OCI-LY7 (cell line): ENCODE data around the gene SV2B. TPM values are rescaled to one million over a fixed set of nuclear protein-coding genes. Genes with fewer than 3 reads are reported as not detected.

Experiments used
- BruUV-seq: library from RNA; stranded (reverse); fragments of 400-500 nt; replicated peaks from 2 replicates; lab custom pipeline; 2021; lab: Mats Ljungman, UMichigan
- CTCF ChIA-PET: fragments of 300-600 bp; sonication (Branson Sonifier 250); formaldehyde crosslinking; loops from one replicate; lab custom pipeline; 2022; ENCODE audit warnings: antibody characterized with exemption; ENCODE audit not compliant: unreplicated experiment; lab: Charles Lee
- POLR2A ChIA-PET: fragments of 300-600 bp; sonication (Branson Sonifier 250); formaldehyde crosslinking; loops from one replicate; lab custom pipeline; 2022; ENCODE audit warnings: antibody characterized with exemption; lab: Charles Lee
- DNase-seq: peaks from one replicate; pipeline ENCODE4 v3.0.0-alpha.2; 2015; ENCODE audit warnings: low spot score
- H2AFZ ChIP-seq: fragments of 200-600 bp; sonication (generic), shearing (Covaris generic); 2 replicates; pipeline ENCODE4 v1.6.1; 2014; ENCODE audit warnings: mild to moderate bottlenecking, antibody characterized with exemption, low read length, moderate library complexity
- H3K27ac ChIP-seq: fragments of 200-600 bp; sonication (generic); 2 replicates; pipeline ENCODE4 v1.5.1; 2014; ENCODE audit warnings: mixed run types, low read depth, mild to moderate bottlenecking, moderate library complexity, low read length, inconsistent platforms; ENCODE audit not compliant: poor library complexity, severe bottlenecking
- H3K36me3 ChIP-seq: fragments of 200-600 bp; sonication (generic); 2 replicates; pipeline ENCODE4 v1.6.1; 2014; ENCODE audit warnings: mild to moderate bottlenecking, antibody characterized with exemption, low read length, moderate library complexity, mixed read lengths; ENCODE audit not compliant: insufficient read depth
- H3K4me1 ChIP-seq: fragments of 200-600 bp; sonication (generic); 2 replicates; pipeline ENCODE4 v1.5.1; 2014; ENCODE audit warnings: mild to moderate bottlenecking, low read length; ENCODE audit not compliant: insufficient read depth, poor library complexity, severe bottlenecking
- H3K4me2 ChIP-seq: fragments of 200-600 bp; sonication (generic); 2 replicates; pipeline ENCODE4 v1.6.1; 2014; ENCODE audit warnings: mild to moderate bottlenecking, low read length
- H3K4me3 ChIP-seq: fragments of 200-600 bp; sonication (generic); 2 replicates; pipeline ENCODE4 v1.5.1; 2014; ENCODE audit warnings: mild to moderate bottlenecking, low read depth, low read length; ENCODE audit not compliant: poor library complexity, severe bottlenecking
- H3K79me2 ChIP-seq: fragments of 200-600 bp; sonication (generic); 2 replicates; pipeline ENCODE4 v1.6.1; 2016; ENCODE audit warnings: low read depth, mild to moderate bottlenecking, low read length, moderate library complexity, mixed read lengths; ENCODE audit not compliant: insufficient read depth
- H3K9me2 ChIP-seq: fragments of 200-600 bp; sonication (generic); 2 replicates; pipeline ENCODE4 v1.6.1; 2016; ENCODE audit warnings: mild to moderate bottlenecking, low read length, mixed read lengths; ENCODE audit not compliant: insufficient read depth
- H3K9me3 ChIP-seq: fragments of 200-600 bp; sonication (generic); 2 replicates; pipeline ENCODE4 v1.6.1; 2014; ENCODE audit warnings: mild to moderate bottlenecking, mixed run types, low read length, mixed read lengths
- H4K20me1 ChIP-seq: fragments of 200-600 bp; sonication (generic); 2 replicates; pipeline ENCODE4 v1.6.1; 2014; ENCODE audit warnings: mild to moderate bottlenecking, antibody characterized with exemption, low read length, moderate library complexity, mixed read lengths; ENCODE audit not compliant: insufficient read depth
- CTCF ChIP-seq: fragments of 200-600 bp; sonication (generic); conservative IDR thresholded peaks from 2 replicates; pipeline ENCODE4 v1.5.1; 2014; ENCODE audit warnings: mild to moderate bottlenecking, antibody characterized with exemption, low read length, moderate library complexity, mixed read lengths
- EZH2phosphoT487 ChIP-seq: fragments of 200-600 bp; sonication (generic); IDR thresholded peaks from 2 replicates; pipeline ENCODE4 v1.6.1; 2018; ENCODE audit warnings: low read depth, borderline replicate concordance, mild to moderate bottlenecking, mixed run types, antibody characterized with exemption, low read length, moderate library complexity, mixed read lengths
- intact Hi-C: fragments of 100-400 bp; cut with micrococcal nuclease; formaldehyde crosslinking; loops from one replicate; pipeline ENCODE4 v1.10.0; 2022; ENCODE audit not compliant: unreplicated experiment
- total RNA-seq, 2 experiments: library from RNA; depleted of rRNA in 1 of 2; stranded (reverse); fragments of >200 nt in 1 of 2; shearing (Covaris generic) in 1 of 2; gene quantifications; 2 replicates each; pipeline ENCODE4 v1.2.3, GENCODE V29; 2014 to 2022

Gene SV2B
- total RNA-seq, 2 experiments from 2014 or later, result 0.15 TPM; not detected in 1

GRCh38 chr15:91304786-91305185 is 204.7 kb downstream of the SV2B start:
- no peaks in the 10 kb centered on the region for H3K4me1 ChIP-seq
- intact Hi-C loops, result loop anchor here (10.0 kb wide), 1 partner anchor 550 kb away; the partner anchor contains the start of gene SLCO3A1
- no peaks in the 10 kb centered on the region for H3K79me2 ChIP-seq

GRCh38 chr15:91306144-91306543 is 206.1 kb downstream of the SV2B start:
- no TSS peak for BruUV-seq
- ChIA-PET CTCF (no interaction called here), POLR2A (no interaction called here)
- no peak overlapping the region for H3K4me3 ChIP-seq
- no peaks in the 10 kb centered on the region for H3K36me3 ChIP-seq
- no peaks in the 10 kb centered on the region for H3K4me1 ChIP-seq
- H3K79me2 ChIP-seq, result no peaks in the 10 kb centered on the region
- no peaks in the 10 kb centered on the region for H3K9me2 ChIP-seq
- no peak overlapping the region for H2AFZ ChIP-seq
- no peak for DNase-seq
- no peak overlapping the region for H3K4me2 ChIP-seq
- H4K20me1 ChIP-seq, result no peaks in the 10 kb centered on the region
- no peaks in the 10 kb centered on the region for H3K9me3 ChIP-seq
- intact Hi-C loops, result loop anchor here (10.0 kb wide), 1 partner anchor 549 kb away; the partner anchor contains the start of gene SLCO3A1
- TF ChIP-seq CTCF (no peak), EZH2phosphoT487 (no peak)
- no peak overlapping the region for H3K27ac ChIP-seq

More at GRCh38 chr15:91304786-91305185, 204.7 kb downstream of the SV2B start:
- Histone ChIP-seq H3K27ac (no peak overlapping the region), H3K9me3 (no peaks in the 10 kb centered on the region), H3K36me3 (no peaks in the 10 kb centered on the region), H3K9me2 (no peaks in the 10 kb centered on the region), H2AFZ (no peak overlapping the region), H3K4me3 (no peak overlapping the region), H4K20me1 (no peaks in the 10 kb centered on the region), H3K4me2 (no peak overlapping the region)
- DNase-seq, result no peak
- no TSS peak for BruUV-seq
- TF ChIP-seq EZH2phosphoT487, result no peak
- no peak for TF ChIP-seq CTCF
- CTCF ChIA-PET, result no interaction called here
- POLR2A ChIA-PET, result no interaction called here

- Histone ChIP-seq H3K4me2 (no peak overlapping the region), H3K9me2 (no peaks in the 10 kb centered on the region), H3K9me3 (no peaks in the 10 kb centered on the region), H3K4me3 (no peak overlapping the region), H4K20me1 (no peaks in the 10 kb centered on the region), H2AFZ (no peak overlapping the region), H3K79me2 (no peaks in the 10 kb centered on the region), H3K27ac (no peak overlapping the region), H3K4me1 (no peaks in the 10 kb centered on the region), H3K36me3 (no peaks in the 10 kb centered on the region)
- ChIA-PET POLR2A (no interaction called here), CTCF (no interaction called here)
- BruUV-seq, result no TSS peak
- no peak for DNase-seq
- no peak for TF ChIP-seq EZH2phosphoT487
- no peak for TF ChIP-seq CTCF
- intact Hi-C loops, result loop anchor here (10.0 kb wide), 1 partner anchor 547 kb away; the partner anchor contains the start of gene SLCO3A1
Measured at GRCh38 chr15:91307601-91308000, 207.5 kb downstream of the SV2B start.
